Trophoblast cell (in vitro differentiated cells and primary cell): ENCODE measurements around the gene GLIS1.

Experiments
- DNase-seq, 2 donors: peaks; one replicate each; pipeline ENCODE4 v3.0.0-alpha.2; 2016
- H2AFZ ChIP-seq: 2 replicates; pipeline ENCODE4 v1.6.1; 2013; ENCODE audit warnings: low read length, moderate library complexity, mild to moderate bottlenecking; ENCODE audit not compliant: insufficient read depth, poor library complexity
- H2AK5ac ChIP-seq: 2 replicates; pipeline ENCODE4 v1.6.1; 2013; ENCODE audit warnings: mild to moderate bottlenecking, low read length
- H2BK120ac ChIP-seq: 2 replicates; pipeline ENCODE4 v1.6.1; 2013; ENCODE audit warnings: low read length, mild to moderate bottlenecking, moderate library complexity; ENCODE audit not compliant: insufficient read depth, poor library complexity
- H2BK12ac ChIP-seq: 2 replicates; pipeline ENCODE4 v1.6.1; 2013; ENCODE audit warnings: mild to moderate bottlenecking, low read length, moderate library complexity
- H2BK5ac ChIP-seq: 2 replicates; pipeline ENCODE4 v1.6.1; 2013; ENCODE audit warnings: low read length, low read depth, moderate library complexity, mild to moderate bottlenecking; ENCODE audit not compliant: poor library complexity
- H3K14ac ChIP-seq: 2 replicates; pipeline ENCODE4 v1.6.1; 2013; ENCODE audit warnings: mild to moderate bottlenecking, low read length
- H3K18ac ChIP-seq: 2 replicates; pipeline ENCODE4 v1.6.1; 2013; ENCODE audit warnings: mild to moderate bottlenecking, low read length
- H3K23ac ChIP-seq: 2 replicates; pipeline ENCODE4 v1.6.1; 2013; ENCODE audit warnings: low read length
- H3K27ac ChIP-seq: 2 replicates; pipeline ENCODE4 v1.5.1; 2013; ENCODE audit warnings: low read depth, mild to moderate bottlenecking, inconsistent platforms, low read length, moderate library complexity
- H3K27me3 ChIP-seq: 2 replicates; pipeline ENCODE4 v1.6.1; 2013; ENCODE audit warnings: inconsistent platforms, mild to moderate bottlenecking, low read length, moderate library complexity; ENCODE audit not compliant: insufficient read depth
- H3K36me3 ChIP-seq, 2 experiments: 1 replicate in 1 of 2; 2 replicates in 1 of 2; pipeline ENCODE4 v1.6.1; 2013; ENCODE audit warnings: low read length in 2 of 2, mild to moderate bottlenecking in 2 of 2, moderate library complexity in 1 of 2; ENCODE audit not compliant: insufficient read depth in 2 of 2, control insufficient read depth in 1 of 2
- H3K4ac ChIP-seq: 2 replicates; pipeline ENCODE4 v1.6.1; 2013; ENCODE audit warnings: low read depth, mild to moderate bottlenecking, low read length, moderate library complexity
- H3K4me1 ChIP-seq, 2 experiments: 1 replicate in 1 of 2; 2 replicates in 1 of 2; pipeline ENCODE4 v1.6.1; 2013; ENCODE audit warnings: low read length in 2 of 2, mild to moderate bottlenecking in 2 of 2, moderate library complexity in 1 of 2; ENCODE audit not compliant: insufficient read depth in 2 of 2, control insufficient read depth in 1 of 2
- H3K4me2 ChIP-seq: 2 replicates; pipeline ENCODE4 v1.6.1; 2013; ENCODE audit warnings: inconsistent platforms, mild to moderate bottlenecking, low read length, moderate library complexity
- H3K4me3 ChIP-seq: 2 replicates; pipeline ENCODE4 v1.5.1; 2013; ENCODE audit warnings: mild to moderate bottlenecking, low read depth, low read length, inconsistent platforms
- H3K79me1 ChIP-seq: one replicate; pipeline ENCODE4 v1.6.1; 2013; ENCODE audit warnings: low read length
- H3K79me2 ChIP-seq: 2 replicates; pipeline ENCODE4 v1.6.1; 2013; ENCODE audit warnings: low read length, mild to moderate bottlenecking; ENCODE audit not compliant: control insufficient read depth, insufficient read depth, poor library complexity
- H3K9ac ChIP-seq: 2 replicates; pipeline ENCODE4 v1.6.1; 2013; ENCODE audit warnings: mild to moderate bottlenecking, low read length
- H3K9me3 ChIP-seq: 2 replicates; pipeline ENCODE4 v1.6.1; 2013; ENCODE audit warnings: low read depth, mild to moderate bottlenecking, control low read depth, inconsistent platforms, low read length; ENCODE audit not compliant: insufficient read depth
- H4K12ac ChIP-seq: 2 replicates; pipeline ENCODE4 v1.6.1; 2013; ENCODE audit warnings: low read depth, mild to moderate bottlenecking, low read length, moderate library complexity
- H4K8ac ChIP-seq: 2 replicates; pipeline ENCODE4 v1.6.1; 2013; ENCODE audit warnings: low read depth, mild to moderate bottlenecking, low read length, moderate library complexity
- H4K91ac ChIP-seq: one replicate; pipeline ENCODE4 v1.6.1; 2013; ENCODE audit warnings: low read depth, mild to moderate bottlenecking, low read length, moderate library complexity
- WGBS: extraction: QIAGEN DNeasy Blood & Tissue Kit; methylation state at CpG from one replicate; pipeline ENCODE4 v1.1.7; 2013; ENCODE audit warnings: missing lambda C conversion rate; ENCODE audit not compliant: insufficient read length, insufficient coverage; ENCODE audit errors: extremely low coverage; 5-methylcytosine and 5-hydroxymethylcytosine counted together

Gene GLIS1

GRCh38 chr1:53518775-53519174 is 220.2 kb downstream of the GLIS1 start:
- no CpG with 5 or more reads among the region's 6 CpGs for WGBS
- Histone ChIP-seq H2AFZ (no peak overlapping the region), H3K23ac (no peak overlapping the region), H4K8ac (no peak overlapping the region), H3K4me1 (peaks cover 4 to 10% of the 10 kb centered on the region in 2 experiments), H3K79me2 (no peaks in the 10 kb centered on the region), H3K27ac (no peak overlapping the region), H3K27me3 (no peaks in the 10 kb centered on the region), H2AK5ac (no peak overlapping the region), H3K9me3 (no peaks in the 10 kb centered on the region), H3K9ac (no peak overlapping the region), H2BK120ac (peak overlapping the region; percentile 14), H3K14ac (no peak overlapping the region), H3K4me3 (no peak overlapping the region), H3K18ac (no peak overlapping the region), H3K79me1 (no peaks in the 10 kb centered on the region), H2BK12ac (no peak overlapping the region), H3K4ac (no peak overlapping the region), H4K91ac (no peak overlapping the region), H2BK5ac (no peak overlapping the region), H3K36me3 (no peaks in the 10 kb centered on the region), H4K12ac (no peak overlapping the region), H3K4me2 (no peak overlapping the region)
- DNase-seq = peak; percentile 44 to 56

- H3K79me1 ChIP-seq = peaks cover 2% of the 10 kb centered on the region
- H3K36me3 ChIP-seq = no peaks in the 10 kb centered on the region
- H3K4me1 ChIP-seq = peaks cover 4 to 14% of the 10 kb centered on the region in 2 experiments
- H3K9me3 ChIP-seq = no peaks in the 10 kb centered on the region
- no peak for DNase-seq
- no peak overlapping the region for H3K4me3 ChIP-seq
- no peak overlapping the region for H3K14ac ChIP-seq
- no peak overlapping the region for H2AFZ ChIP-seq
- no peak overlapping the region for H4K91ac ChIP-seq
- H4K8ac ChIP-seq = no peak overlapping the region
- WGBS = no CpG with 5 or more reads among the region's 19 CpGs
- no peak overlapping the region for H3K23ac ChIP-seq
- no peak overlapping the region for H3K27ac ChIP-seq
- no peak overlapping the region for H3K4ac ChIP-seq
- H3K4me2 ChIP-seq = no peak overlapping the region
- no peak overlapping the region for H2BK120ac ChIP-seq
- H2AK5ac ChIP-seq = no peak overlapping the region
- no peak overlapping the region for H3K9ac ChIP-seq
- no peaks in the 10 kb centered on the region for H3K79me2 ChIP-seq
- H2BK5ac ChIP-seq = no peak overlapping the region
- H2BK12ac ChIP-seq = no peak overlapping the region
- H3K27me3 ChIP-seq = no peaks in the 10 kb centered on the region
- H4K12ac ChIP-seq = no peak overlapping the region
- no peak overlapping the region for H3K18ac ChIP-seq
Measured at GRCh38 chr1:53517821-53518352, 221.1 kb downstream of the GLIS1 start.

- Histone ChIP-seq H3K79me1 (peaks cover 6% of the 10 kb centered on the region), H2BK12ac (no peak overlapping the region), H3K4me2 (no peak overlapping the region), H4K91ac (no peak overlapping the region), H2AFZ (no peak overlapping the region), H3K79me2 (no peaks in the 10 kb centered on the region), H3K27ac (no peak overlapping the region), H2BK120ac (no peak overlapping the region), H3K23ac (no peak overlapping the region), H2BK5ac (no peak overlapping the region), H4K8ac (no peak overlapping the region), H3K14ac (no peak overlapping the region), H2AK5ac (no peak overlapping the region), H4K12ac (no peak overlapping the region), H3K4ac (no peak overlapping the region), H3K27me3 (no peaks in the 10 kb centered on the region), H3K36me3 (no peaks in the 10 kb centered on the region), H3K9ac (no peak overlapping the region), H3K18ac (no peak overlapping the region), H3K4me3 (no peak overlapping the region), H3K4me1 (peaks cover 10 to 21% of the 10 kb centered on the region in 2 experiments), H3K9me3 (no peaks in the 10 kb centered on the region)
- WGBS = no CpG with 5 or more reads among the region's 7 CpGs
- DNase-seq = no peak
Measured at GRCh38 chr1:53517109-53517508, 221.9 kb downstream of the GLIS1 start.

GRCh38 chr1:53516181-53516580 is 222.8 kb downstream of the GLIS1 start:
- no peak overlapping the region for H2BK5ac ChIP-seq
- DNase-seq = no peak
- peaks cover 6% of the 10 kb centered on the region for H3K79me1 ChIP-seq
- no peak overlapping the region for H2BK12ac ChIP-seq
- no peak overlapping the region for H3K18ac ChIP-seq
- H3K36me3 ChIP-seq = no peaks in the 10 kb centered on the region
- no peak overlapping the region for H2AK5ac ChIP-seq
- H4K8ac ChIP-seq = no peak overlapping the region
- H3K4me3 ChIP-seq = no peak overlapping the region
- no peak overlapping the region for H3K27ac ChIP-seq
- H3K14ac ChIP-seq = no peak overlapping the region
- H4K91ac ChIP-seq = no peak overlapping the region
- H3K27me3 ChIP-seq = no peaks in the 10 kb centered on the region
- H4K12ac ChIP-seq = no peak overlapping the region
- no peak overlapping the region for H3K9ac ChIP-seq
- H3K79me2 ChIP-seq = no peaks in the 10 kb centered on the region
- H3K4me2 ChIP-seq = no peak overlapping the region
- H3K9me3 ChIP-seq = no peaks in the 10 kb centered on the region
- H3K23ac ChIP-seq = no peak overlapping the region
- H2AFZ ChIP-seq = no peak overlapping the region
- H3K4me1 ChIP-seq = peaks cover 14 to 28% of the 10 kb centered on the region in 2 experiments
- no CpG with 5 or more reads among the region's 7 CpGs for WGBS
- no peak overlapping the region for H3K4ac ChIP-seq
- H2BK120ac ChIP-seq = no peak overlapping the region
